ENCODE measurements around the gene RTN4R.
"Not testable (repeated sequence)": the region's sequence is repeated elsewhere in the genome, so short reads cannot be mapped to it uniquely, and the experiment has no call there.

RTN4R gene

GRCh38 chr22:20305894-20306645, 38.0 kb upstream of the RTN4R start:
- DNase-seq (ENCODE audit: low read depth), result no peak

GRCh38 chr22:20305230-20305893, 37.2 kb upstream of the RTN4R start:
- not testable (repeated sequence) for DNase-seq (ENCODE audit: low read depth)

GRCh38 chr22:20304646-20305045, 36.5 kb upstream of the RTN4R start:
- no peak for DNase-seq (ENCODE audit: low read depth)

GRCh38 chr22:20303229-20303534, 35.1 kb upstream of the RTN4R start:
- DNase-seq (ENCODE audit: low read depth), result not testable (repeated sequence)

- no peak for DNase-seq (ENCODE audit: low read depth)
Observed at GRCh38 chr22:20302438-20303228, 34.5 kb upstream of the RTN4R start.

- no peak for DNase-seq (ENCODE audit: low read depth)
Observed at GRCh38 chr22:20299746-20300136, 31.6 kb upstream of the RTN4R start.

- DNase-seq (ENCODE audit: low read depth), result no peak
Observed at GRCh38 chr22:20298803-20299745, 31.0 kb upstream of the RTN4R start.

GRCh38 chr22:20298110-20298802, 30.1 kb upstream of the RTN4R start:
- no peak for DNase-seq (ENCODE audit: low read depth)

GRCh38 chr22:20297414-20298109, 29.4 kb upstream of the RTN4R start:
- DNase-seq (ENCODE audit: low read depth), result no peak

- DNase-seq (ENCODE audit: low read depth), result no peak
Observed at GRCh38 chr22:20296598-20296997, 28.5 kb upstream of the RTN4R start.

GRCh38 chr22:20295262-20296064, 27.3 kb upstream of the RTN4R start:
- no peak for DNase-seq (ENCODE audit: low read depth)

- no peak for DNase-seq (ENCODE audit: low read depth)
Observed at GRCh38 chr22:20292673-20293232, 24.6 kb upstream of the RTN4R start.

GRCh38 chr22:20292108-20292507, 24.0 kb upstream of the RTN4R start:
- no peak for DNase-seq (ENCODE audit: low read depth)

GRCh38 chr22:20291604-20292063, 23.5 kb upstream of the RTN4R start:
- no peak for DNase-seq (ENCODE audit: low read depth)

GRCh38 chr22:20291249-20291586, 23.1 kb upstream of the RTN4R start:
- no peak for DNase-seq (ENCODE audit: low read depth)

GRCh38 chr22:20290578-20291248, 22.6 kb upstream of the RTN4R start:
- no peak for DNase-seq (ENCODE audit: low read depth)

- DNase-seq (ENCODE audit: low read depth), result no peak
Observed at GRCh38 chr22:20290045-20290392, 21.9 kb upstream of the RTN4R start.

GRCh38 chr22:20289182-20290044, 21.3 kb upstream of the RTN4R start:
- DNase-seq (ENCODE audit: low read depth), result not testable (repeated sequence)
